Mucosa of descending colon (tissue), 3 donors: Measurements from ENCODE around the gene FMN1. TPM values are rescaled to one million over a fixed set of nuclear protein-coding genes. Genes with fewer than 3 reads are reported as not detected.

ENCODE experiments used
- ATAC-seq: fragments of 200-7000 bp; cut with Tn5 transposase; one replicate; pipeline ENCODE4 v1.9.1; 2020; ENCODE audit warnings: mild to moderate bottlenecking, moderate library complexity
- DNase-seq, 3 donors: peaks; one replicate each; pipeline ENCODE4 v3.0.0-alpha.2; 2020
- H3K36me3 ChIP-seq: fragments of 200-600 bp; one replicate; pipeline ENCODE4 v1.8.0; 2021; ENCODE audit warnings: low read depth, mild to moderate bottlenecking
- H3K4me1 ChIP-seq: fragments of 200-600 bp; one replicate; pipeline ENCODE4 v1.8.0; 2021; ENCODE audit warnings: low read depth, mild to moderate bottlenecking
- H3K4me3 ChIP-seq: fragments of 200-600 bp; one replicate; pipeline ENCODE4 v1.8.0; 2021; ENCODE audit warnings: mild to moderate bottlenecking
- H3K9me3 ChIP-seq: fragments of 200-600 bp; one replicate; pipeline ENCODE4 v1.8.0; 2021; ENCODE audit warnings: mild to moderate bottlenecking
- CTCF ChIP-seq: fragments of 200-600 bp; IDR thresholded peaks from one replicate; pipeline ENCODE4 v1.8.0; 2022; ENCODE audit warnings: antibody characterized with exemption, mild to moderate bottlenecking
- intact Hi-C, 2 donors: fragments of 100-400 bp; cut with DNase I in 1 of 2; cut with micrococcal nuclease in 1 of 2; formaldehyde crosslinking; loops; one replicate each; pipeline versions ENCODE4 v1.11.0 to v1.11.1; 2022; cut with DNase I, micrococcal nuclease
- total RNA-seq, 3 donors: library from RNA; stranded (reverse); fragmentation: NEBNext Ultra II Directional in 2 of 3; extraction: Animal tissue kit (Norgen Biotek cat#: 25700) in 2 of 3; gene quantifications; one replicate each; pipeline versions ENCODE4 v1.2.1 to v1.2.4, GENCODE V29; 2021 to 2023
- donor health status: DM: no; HTN: no; CAD: no; lungs with moderate emphysema.
- donor health status: DM: no; HTN: no; CAD: no.
- donor health status: DM: no; HTN: yes; CAD: no.

The FMN1 gene
- total RNA-seq, 3 donors from 2014 or later = 30.8 to 65.1 (median 43.4) TPM

GRCh38 chr15:33101036-33101435 lies 93.5 kb downstream of the FMN1 start:
- no peak for ATAC-seq
- intact Hi-C loops = no loop called here
- no peaks in the 10 kb centered on the region for H3K4me1 ChIP-seq
- no peak for TF ChIP-seq CTCF
- H3K9me3 ChIP-seq = no peaks in the 10 kb centered on the region
- H3K4me3 ChIP-seq = no peak overlapping the region
- H3K36me3 ChIP-seq = no peaks in the 10 kb centered on the region
- DNase-seq = no peak

- Histone ChIP-seq H3K36me3 (no peaks in the 10 kb centered on the region), H3K4me1 (no peaks in the 10 kb centered on the region), H3K4me3 (no peak overlapping the region), H3K9me3 (no peaks in the 10 kb centered on the region)
- ATAC-seq (no peak), DNase-seq (no peak)
- intact Hi-C loops = no loop called here
- TF ChIP-seq CTCF = no peak
Observed at GRCh38 chr15:33100314-33100713, 94.2 kb downstream of the FMN1 start.

- TF ChIP-seq CTCF = no peak
- intact Hi-C loops = no loop called here
- ATAC-seq (no peak), DNase-seq (no peak)
- no peaks in the 10 kb centered on the region for H3K36me3 ChIP-seq
- no peaks in the 10 kb centered on the region for H3K9me3 ChIP-seq
- no peaks in the 10 kb centered on the region for H3K4me1 ChIP-seq
- H3K4me3 ChIP-seq = no peak overlapping the region
Observed at GRCh38 chr15:33099739-33100138, 94.8 kb downstream of the FMN1 start.

GRCh38 chr15:33099213-33099612 lies 95.3 kb downstream of the FMN1 start:
- H3K36me3 ChIP-seq = no peaks in the 10 kb centered on the region
- no peak for ATAC-seq
- no peak for TF ChIP-seq CTCF
- no peaks in the 10 kb centered on the region for H3K4me1 ChIP-seq
- no peak overlapping the region for H3K4me3 ChIP-seq
- no peak for DNase-seq
- intact Hi-C loops = no loop called here
- no peaks in the 10 kb centered on the region for H3K9me3 ChIP-seq

- no peaks in the 10 kb centered on the region for H3K9me3 ChIP-seq
- TF ChIP-seq CTCF = no peak
- DNase-seq (no peak), ATAC-seq (no peak)
- intact Hi-C loops = no loop called here
- no peak overlapping the region for H3K4me3 ChIP-seq
- H3K4me1 ChIP-seq = no peaks in the 10 kb centered on the region
- H3K36me3 ChIP-seq = no peaks in the 10 kb centered on the region
Observed at GRCh38 chr15:33098094-33099058, 96.1 kb downstream of the FMN1 start.
